Measurements from ENCODE around the gene MAST4. TPM values are rescaled to one million over a fixed set of nuclear protein-coding genes. Genes with fewer than 3 reads are reported as not detected.

Gene MAST4
- total and polyA plus RNA-seq, 8 donors, result 5.9 to 29.7 (median 10.0) TPM

DNA sequence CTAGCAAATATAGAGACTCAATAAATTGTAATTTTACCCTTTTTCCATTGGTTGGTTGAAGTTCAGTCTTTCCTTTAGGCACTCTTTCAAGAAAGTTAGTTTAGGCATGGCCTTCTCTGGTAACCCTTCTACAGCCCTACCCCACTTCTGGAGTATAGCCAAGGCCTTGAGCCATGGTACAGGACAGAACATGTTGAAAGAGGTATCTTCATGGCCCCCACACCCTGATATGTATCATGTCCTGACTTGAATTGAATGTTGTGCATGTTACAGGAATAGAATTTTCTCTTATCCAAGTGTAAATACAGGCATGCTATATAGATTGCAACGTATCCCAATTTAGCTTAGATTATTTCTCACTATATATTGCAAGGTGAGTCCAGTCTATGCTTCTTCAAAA, 424.8 kb downstream of the MAST4 start:
- no peak for ATAC-seq
- H3K27ac ChIP-seq, result no peak overlapping the region
- no peaks in the 10 kb centered on the region for H3K36me3 ChIP-seq
- FAIRE-seq, result no peak
- 70 to 76% methylated on average over 1 of the region's 1 CpG for WGBS, 2 donors
- no peak overlapping the region for H3K4me3 ChIP-seq
- DNase-seq, result no peak
- no peaks in the 10 kb centered on the region for H3K27me3 ChIP-seq
- intact Hi-C loops (cut with DNase I), result no loop called here
- TF ChIP-seq, protein P1, sequence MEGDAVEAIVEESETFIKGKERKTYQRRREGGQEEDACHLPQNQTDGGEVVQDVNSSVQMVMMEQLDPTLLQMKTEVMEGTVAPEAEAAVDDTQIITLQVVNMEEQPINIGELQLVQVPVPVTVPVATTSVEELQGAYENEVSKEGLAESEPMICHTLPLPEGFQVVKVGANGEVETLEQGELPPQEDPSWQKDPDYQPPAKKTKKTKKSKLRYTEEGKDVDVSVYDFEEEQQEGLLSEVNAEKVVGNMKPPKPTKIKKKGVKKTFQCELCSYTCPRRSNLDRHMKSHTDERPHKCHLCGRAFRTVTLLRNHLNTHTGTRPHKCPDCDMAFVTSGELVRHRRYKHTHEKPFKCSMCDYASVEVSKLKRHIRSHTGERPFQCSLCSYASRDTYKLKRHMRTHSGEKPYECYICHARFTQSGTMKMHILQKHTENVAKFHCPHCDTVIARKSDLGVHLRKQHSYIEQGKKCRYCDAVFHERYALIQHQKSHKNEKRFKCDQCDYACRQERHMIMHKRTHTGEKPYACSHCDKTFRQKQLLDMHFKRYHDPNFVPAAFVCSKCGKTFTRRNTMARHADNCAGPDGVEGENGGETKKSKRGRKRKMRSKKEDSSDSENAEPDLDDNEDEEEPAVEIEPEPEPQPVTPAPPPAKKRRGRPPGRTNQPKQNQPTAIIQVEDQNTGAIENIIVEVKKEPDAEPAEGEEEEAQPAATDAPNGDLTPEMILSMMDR (IDR thresholded peaks at IDR 0.05), result no peak
- no peaks in the 10 kb centered on the region for H3K9me3 ChIP-seq
- peaks cover 1 to 17% (median 4%) of the 10 kb centered on the region in 3 donors for H3K4me1 ChIP-seq

DNA sequence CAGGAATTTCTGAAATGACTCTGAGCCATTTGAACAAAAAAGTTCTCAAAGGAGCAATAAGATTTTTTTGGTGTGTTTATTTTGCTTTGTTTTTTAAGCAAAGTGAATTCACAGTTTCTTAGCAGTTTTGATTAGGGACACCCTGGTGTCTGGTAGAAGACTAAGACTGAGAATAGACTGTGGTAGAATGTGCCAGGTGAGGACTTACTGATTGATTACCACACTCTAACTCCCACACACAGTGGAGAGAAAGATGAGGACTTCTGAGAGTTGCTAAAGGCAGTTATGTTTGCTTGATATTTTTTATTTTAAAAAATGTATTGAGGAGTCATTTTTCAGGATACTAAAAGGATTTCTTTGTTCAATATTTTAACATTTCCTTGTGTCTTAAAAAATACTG, 425.3 kb downstream of the MAST4 start:
- Histone ChIP-seq H3K36me3 (no peaks in the 10 kb centered on the region), H3K27ac (no peak overlapping the region), H3K4me3 (no peak overlapping the region), H3K27me3 (no peaks in the 10 kb centered on the region), H3K4me1 (peaks cover 0 to 12% (median 0%) of the 10 kb centered on the region in 3 donors), H3K9me3 (no peaks in the 10 kb centered on the region)
- intact Hi-C loops (cut with DNase I), result no loop called here
- no peak for FAIRE-seq
- TF ChIP-seq, protein P1 (IDR thresholded peaks at IDR 0.05), result no peak
- ATAC-seq, result no peak
- DNase-seq, result no peak

DNA sequence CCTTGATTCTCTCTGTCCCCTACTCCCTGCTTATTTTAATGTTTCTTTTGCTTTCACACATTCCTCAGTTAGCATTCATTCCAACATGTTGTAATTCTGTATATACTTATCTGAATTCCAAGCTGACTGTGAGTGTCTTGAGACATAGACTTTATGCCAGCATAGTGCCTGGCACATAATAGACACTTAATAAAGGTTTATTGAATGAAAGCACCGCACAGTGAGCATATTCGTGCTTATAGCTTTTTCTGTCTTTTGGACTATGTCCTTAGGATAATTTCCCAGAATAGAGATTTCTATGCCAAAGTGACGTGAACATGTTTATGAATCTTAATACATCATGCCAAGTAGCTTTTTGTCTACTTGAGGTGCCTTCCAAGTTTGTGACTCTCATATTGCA, 425.8 kb downstream of the MAST4 start:
- Histone ChIP-seq H3K4me1 (peaks cover 0 to 8% (median 0%) of the 10 kb centered on the region in 3 donors), H3K27me3 (no peaks in the 10 kb centered on the region), H3K36me3 (no peaks in the 10 kb centered on the region), H3K27ac (no peak overlapping the region), H3K9me3 (no peaks in the 10 kb centered on the region), H3K4me3 (no peak overlapping the region)
- intact Hi-C loops (cut with DNase I), result no loop called here
- no peak for DNase-seq
- 89 to 93% methylated on average over 3 of the region's 3 CpGs for WGBS, 2 donors
- no peak for ATAC-seq
- TF ChIP-seq, protein P1 (IDR thresholded peaks at IDR 0.05), result no peak
- no peak for FAIRE-seq

DNA sequence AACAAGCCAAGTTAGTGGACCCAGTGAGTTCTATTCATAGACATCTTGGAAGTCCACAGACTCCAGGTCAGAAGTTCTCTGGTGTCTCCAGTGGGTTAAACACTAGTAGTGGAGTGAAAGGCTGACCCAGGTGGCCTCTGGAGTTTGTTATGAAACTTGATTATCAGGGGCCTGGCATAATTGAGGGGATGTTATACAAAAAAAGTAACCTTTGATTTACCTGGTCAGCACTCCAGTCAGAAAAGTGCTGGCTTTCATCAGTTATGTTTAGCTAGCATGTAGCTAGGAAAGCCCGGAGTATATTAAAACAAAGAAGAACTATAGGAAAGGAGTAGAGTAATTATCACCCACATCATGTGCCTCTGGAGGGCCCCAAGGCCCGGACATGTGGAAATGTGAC, 429.3 kb downstream of the MAST4 start:
- DNase-seq (no peak), FAIRE-seq (no peak), ATAC-seq (no peak)
- TF ChIP-seq, protein P1 (IDR thresholded peaks at IDR 0.05), result no peak
- WGBS, 2 donors, result 65 to 70% methylated on average over 2 of the region's 2 CpGs
- Histone ChIP-seq H3K4me1 (peaks cover 0 to 14% (median 7%) of the 10 kb centered on the region in 3 donors), H3K4me3 (no peak overlapping the region), H3K9me3 (no peaks in the 10 kb centered on the region), H3K36me3 (no peaks in the 10 kb centered on the region), H3K27ac (no peak overlapping the region), H3K27me3 (no peaks in the 10 kb centered on the region)
- intact Hi-C loops (cut with DNase I), result no loop called here

DNA sequence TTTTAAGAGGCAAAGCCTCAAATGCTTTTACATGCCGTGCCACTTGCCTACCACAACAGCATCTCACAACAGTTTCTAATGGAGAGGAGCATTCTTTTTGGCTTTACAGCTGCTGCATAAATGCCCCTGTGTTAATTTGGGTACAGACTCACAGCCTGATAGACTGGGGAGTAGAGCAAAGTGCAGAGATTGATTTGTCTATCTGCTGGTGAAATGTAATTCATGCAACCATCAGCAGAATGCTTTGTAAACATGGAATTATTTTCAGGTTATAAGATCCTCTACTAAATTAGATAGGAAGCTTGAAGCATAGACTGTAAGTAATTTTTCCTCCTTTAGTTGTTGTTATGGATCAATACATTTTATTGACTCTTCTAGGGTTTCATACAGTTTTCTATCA, 430.1 kb downstream of the MAST4 start:
- no peaks in the 10 kb centered on the region for H3K36me3 ChIP-seq
- no peak for ATAC-seq
- no peaks in the 10 kb centered on the region for H3K27me3 ChIP-seq
- DNase-seq, result no peak
- no peak overlapping the region for H3K4me3 ChIP-seq
- TF ChIP-seq, protein P1 (IDR thresholded peaks at IDR 0.05), result no peak
- no peak overlapping the region for H3K27ac ChIP-seq
- intact Hi-C loops (cut with DNase I), result no loop called here
- no peaks in the 10 kb centered on the region for H3K9me3 ChIP-seq
- WGBS, 2 donors, result 97 to 100% methylated on average over 1 of the region's 1 CpG
- FAIRE-seq, result no peak
- H3K4me1 ChIP-seq, result peaks cover 0 to 22% (median 14%) of the 10 kb centered on the region in 3 donors

Measured in pancreas (tissue), 10 donors.